Bronchial epithelial cell (primary cell): ENCODE results near the gene SYNC. TPM values are rescaled to one million over a fixed set of nuclear protein-coding genes. Genes with fewer than 3 reads are reported as not detected.

Source experiments
- DNase-seq: peaks from one replicate; pipeline ENCODE4 v3.0.0-alpha.2; 2010; ENCODE audit warnings: low read depth
- FAIRE-seq: peaks from 2 replicates; lab custom pipeline; 2011; peaks lifted over from hg19 to GRCh38; lab: Jason Lieb, UNC
- H3K27me3 ChIP-seq: 2 replicates; pipeline ENCODE4 v1.5.1; 2011; ENCODE audit warnings: low read length; ENCODE audit not compliant: control insufficient read depth, insufficient read depth
- H3K36me3 ChIP-seq: 2 replicates; pipeline ENCODE4 v1.5.1; 2011; ENCODE audit warnings: low read length; ENCODE audit not compliant: control insufficient read depth, insufficient read depth
- H3K4me3 ChIP-seq: 2 replicates; pipeline ENCODE4 v1.5.1; 2011; ENCODE audit warnings: mild to moderate bottlenecking, low read depth, low read length, control low read depth
- CTCF ChIP-seq: IDR thresholded peaks from 2 replicates; pipeline ENCODE4 v1.5.1; 2011; ENCODE audit warnings: mild to moderate bottlenecking, moderate library complexity, low read length, control low read depth, inconsistent platforms; ENCODE audit not compliant: insufficient read depth, severe bottlenecking
- total RNA-seq: library from RNA; depleted of rRNA; stranded (reverse); fragments of >200 nt; gene quantifications from 2 replicates; pipeline ENCODE4 v1.2.1, GENCODE V29; 2014

SYNC gene
- total RNA-seq, 1 donor from 2014 or later: 3.4 TPM

- FAIRE-seq (no peak), DNase-seq (no peak)
- H3K4me3 ChIP-seq: no peak overlapping the region
- no peak for TF ChIP-seq CTCF
- H3K36me3 ChIP-seq: no peaks in the 10 kb centered on the region
- H3K27me3 ChIP-seq: no peaks in the 10 kb centered on the region
Measured at GRCh38 chr1:32728413-32729077, 26.0 kb upstream of the SYNC start.

DNA sequence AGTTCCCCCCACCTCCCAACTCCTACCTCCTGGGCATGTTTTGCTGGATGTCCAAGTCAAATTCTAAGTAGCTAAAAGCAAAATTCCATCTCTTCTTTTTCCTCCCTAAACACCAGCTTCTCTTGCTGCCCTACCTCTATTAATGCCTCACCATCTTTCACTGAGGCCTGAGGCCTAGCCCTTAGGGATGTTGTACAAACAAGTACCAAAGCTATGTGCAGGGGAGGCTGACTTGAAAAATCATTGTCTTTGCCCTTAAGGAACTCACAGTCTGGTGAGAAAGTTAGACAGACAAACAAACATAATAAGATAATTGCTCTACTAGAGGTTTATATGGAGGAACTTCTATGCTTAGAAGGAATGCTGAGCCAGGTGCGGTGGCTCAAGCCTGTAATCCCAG, 25.3 kb upstream of the SYNC start:
- TF ChIP-seq CTCF: no peak
- Histone ChIP-seq H3K27me3 (no peaks in the 10 kb centered on the region), H3K4me3 (no peak overlapping the region), H3K36me3 (no peaks in the 10 kb centered on the region)
- no peak for DNase-seq
- no peak for FAIRE-seq

GRCh38 chr1:32725615-32725982, 23.0 kb upstream of the SYNC start:
- FAIRE-seq (no peak), DNase-seq (no peak)
- no peaks in the 10 kb centered on the region for H3K36me3 ChIP-seq
- TF ChIP-seq CTCF: no peak
- H3K4me3 ChIP-seq: no peak overlapping the region
- no peaks in the 10 kb centered on the region for H3K27me3 ChIP-seq

GRCh38 chr1:32724678-32725614, 22.4 kb upstream of the SYNC start:
- FAIRE-seq: no peak

DNA sequence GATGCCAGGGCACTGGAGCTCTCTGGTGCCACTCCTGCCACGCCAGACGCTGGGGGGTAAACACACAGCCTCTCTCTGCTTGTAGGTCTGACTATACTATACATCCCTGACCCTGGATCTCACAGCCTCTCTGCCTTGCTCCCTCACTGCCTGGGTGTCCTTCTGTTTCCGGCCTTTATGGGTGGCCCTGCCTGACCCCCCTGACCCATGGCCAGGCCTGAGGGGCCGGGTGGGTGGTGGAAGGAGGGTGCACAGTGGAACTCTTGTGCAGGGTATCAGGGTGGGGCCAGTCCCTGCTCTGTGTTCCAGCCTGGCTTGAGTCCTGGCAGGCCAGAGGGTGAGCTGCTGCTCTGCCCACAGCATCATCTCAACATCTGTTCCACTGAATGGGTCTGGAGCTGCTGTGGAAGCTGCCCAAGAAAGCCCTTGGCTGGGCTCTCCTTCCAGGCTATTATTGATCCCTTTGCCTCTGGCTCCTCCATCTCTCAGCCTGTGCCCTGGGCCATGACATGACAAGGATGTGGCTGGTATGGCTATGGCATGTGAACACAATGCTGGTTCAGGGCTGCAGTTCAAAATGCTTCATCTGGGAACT, 17.2 kb upstream of the SYNC start:
- Histone ChIP-seq H3K27me3 (no peaks in the 10 kb centered on the region), H3K36me3 (no peaks in the 10 kb centered on the region), H3K4me3 (no peak overlapping the region)
- FAIRE-seq: no peak
- no peak for TF ChIP-seq CTCF
- DNase-seq: no peak

More at GRCh38 chr1:32724678-32725614, 22.4 kb upstream of the SYNC start:
- Histone ChIP-seq H3K36me3 (no peaks in the 10 kb centered on the region), H3K4me3 (peak overlapping the region; percentile 3), H3K27me3 (no peaks in the 10 kb centered on the region)
- TF ChIP-seq CTCF: no peak
- DNase-seq: peak; percentile 93
